Peyer's patch (tissue), 4 donors: ENCODE results near the gene RPS14. TPM values are rescaled to one million over a fixed set of nuclear protein-coding genes. Genes with fewer than 3 reads are reported as not detected.

ENCODE experiments used
- DNase-seq, 3 donors: peaks; one replicate each; pipeline ENCODE4 v3.0.0-alpha.2; 2017 to 2019
- H3K27ac ChIP-seq, 4 donors: fragments of 200-600 bp; sonication (generic); one replicate each; pipeline ENCODE4 v1.5.1; 2016 to 2019
- H3K27me3 ChIP-seq, 2 donors: fragments of 200-600 bp; sonication (generic); one replicate each; pipeline ENCODE4 v1.5.1; 2019
- H3K36me3 ChIP-seq, 3 donors: fragments of 200-600 bp; sonication (generic); one replicate each; pipeline ENCODE4 v1.5.1; 2016 to 2019
- H3K4me1 ChIP-seq, 4 donors: fragments of 200-600 bp; sonication (generic); one replicate each; pipeline ENCODE4 v1.5.1; 2016 to 2019
- H3K4me3 ChIP-seq, 4 donors: fragments of 200-600 bp; sonication (generic); 1 replicate in 3 of 4; 2 replicates in 1 of 4; pipeline ENCODE4 v1.5.1; 2016 to 2019; ENCODE audit warnings: mild to moderate bottlenecking in 1 of 4
- H3K9me3 ChIP-seq, 4 donors: fragments of 200-600 bp; sonication (generic); one replicate each; pipeline ENCODE4 v1.5.1; 2016 to 2019; ENCODE audit warnings: mild to moderate bottlenecking in 1 of 4
- CTCF ChIP-seq, 6 experiments: fragments of 450-650 bp in 4 of 6; fragments of 200-600 bp in 2 of 6; sonication (generic) in 1 of 6; IDR thresholded peaks; one replicate each; pipeline ENCODE4 v1.5.1; 2017 to 2019; ENCODE audit warnings: antibody characterized with exemption in 6 of 6, mild to moderate bottlenecking in 3 of 6, moderate library complexity in 1 of 6
- POLR2A ChIP-seq, 2 donors: fragments of 450-650 bp; IDR thresholded peaks; one replicate each; pipeline ENCODE4 v1.5.1; 2017; ENCODE audit warnings: antibody characterized with exemption in 2 of 2, mild to moderate bottlenecking in 2 of 2, moderate library complexity in 2 of 2
- total RNA-seq, 4 donors: library from RNA; depleted of rRNA; stranded (reverse); fragments of >200 nt; gene quantifications; one replicate each; pipeline ENCODE4 v1.1.0, GENCODE V29; 2016

RPS14 gene
- total RNA-seq, 4 donors from 2014 or later, result 975 to 1,961 (median 1,274) TPM

DNA sequence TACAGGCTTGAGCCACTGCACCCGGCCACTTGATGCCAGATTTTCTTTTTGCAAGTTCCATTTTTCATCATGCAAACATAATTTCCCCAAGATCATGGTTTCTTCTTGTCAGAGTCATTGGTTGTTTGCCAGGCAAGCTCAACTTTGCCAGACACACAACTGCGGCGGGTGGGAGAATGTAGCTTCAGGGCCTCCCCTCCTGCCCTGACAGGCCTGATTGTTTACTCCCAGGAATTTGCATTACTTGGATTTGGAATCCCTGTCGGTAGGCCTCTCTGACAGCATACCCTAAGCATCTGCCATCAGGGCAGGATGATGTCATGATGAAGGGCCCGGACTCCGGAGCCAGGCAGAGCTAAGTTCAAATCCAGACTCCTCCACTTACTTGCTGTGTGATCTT lies 15.1 kb downstream of the RPS14 start:
- Histone ChIP-seq H3K4me3 (no peak overlapping the region), H3K9me3 (no peaks in the 10 kb centered on the region), H3K4me1 (peaks cover 0 to 9% (median 0%) of the 10 kb centered on the region in 4 donors), H3K27me3 (no peaks in the 10 kb centered on the region), H3K36me3 (no peaks in the 10 kb centered on the region), H3K27ac (no peak overlapping the region)
- TF ChIP-seq POLR2A (IDR thresholded peaks at IDR 0.05) (no peak), CTCF (IDR thresholded peaks at IDR 0.05) (no peak)
- no peak for DNase-seq

GRCh38 chr5:150431574-150431973 lies 18.0 kb downstream of the RPS14 start:
- no peaks in the 10 kb centered on the region for H3K27me3 ChIP-seq
- H3K36me3 ChIP-seq, result no peaks in the 10 kb centered on the region
- no peak for TF ChIP-seq POLR2A (IDR thresholded peaks at IDR 0.05)
- no peak for TF ChIP-seq CTCF (IDR thresholded peaks at IDR 0.05)
- H3K4me1 ChIP-seq, result peaks cover 0 to 16% (median 0%) of the 10 kb centered on the region in 4 donors
- no peak overlapping the region for H3K4me3 ChIP-seq
- H3K9me3 ChIP-seq, result no peaks in the 10 kb centered on the region
- no peak overlapping the region for H3K27ac ChIP-seq
- DNase-seq, result no peak

- DNase-seq, result no peak
- H3K27me3 ChIP-seq, result no peaks in the 10 kb centered on the region
- TF ChIP-seq POLR2A (IDR thresholded peaks at IDR 0.05) (no peak), CTCF (IDR thresholded peaks at IDR 0.05) (no peak)
- no peaks in the 10 kb centered on the region for H3K9me3 ChIP-seq
- no peak overlapping the region for H3K4me3 ChIP-seq
- H3K4me1 ChIP-seq, result peaks cover 0 to 11% (median 0%) of the 10 kb centered on the region in 4 donors
- no peaks in the 10 kb centered on the region for H3K36me3 ChIP-seq
- H3K27ac ChIP-seq, result no peak overlapping the region
Observed at GRCh38 chr5:150431048-150431447, 18.5 kb downstream of the RPS14 start.

DNA sequence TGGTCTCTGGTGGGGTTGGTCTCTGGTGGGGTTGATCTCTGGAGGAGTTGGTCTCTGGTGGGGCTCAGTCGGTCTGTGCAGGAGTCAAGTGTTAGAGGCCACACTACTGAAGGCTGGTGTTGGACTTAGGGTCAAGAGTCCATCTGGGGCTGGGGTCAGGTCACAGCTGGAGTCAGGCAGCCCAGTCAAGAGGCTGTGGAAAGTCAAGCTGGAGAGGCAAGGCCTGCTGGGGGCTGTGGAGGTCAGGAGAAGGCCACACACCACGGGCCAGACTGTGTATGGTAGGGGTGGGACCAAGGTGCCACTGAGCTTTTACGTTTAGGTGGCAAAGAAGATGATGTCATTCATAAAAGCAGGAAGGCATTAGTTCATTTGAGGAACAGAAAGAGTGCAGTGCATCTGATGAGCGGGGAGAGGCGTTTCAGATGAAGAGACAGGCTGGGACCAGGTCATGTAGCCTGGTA lies 20.1 kb downstream of the RPS14 start:
- Histone ChIP-seq H3K36me3 (no peaks in the 10 kb centered on the region), H3K4me3 (no peak overlapping the region), H3K27ac (peak overlapping the region in 1 of 4 donors; percentile 60), H3K4me1 (peaks cover 0 to 8% (median 0%) of the 10 kb centered on the region in 4 donors), H3K9me3 (no peaks in the 10 kb centered on the region), H3K27me3 (no peaks in the 10 kb centered on the region)
- no peak for TF ChIP-seq CTCF (IDR thresholded peaks at IDR 0.05)
- TF ChIP-seq POLR2A (IDR thresholded peaks at IDR 0.05), result no peak
- DNase-seq, result peak in 2 of 3 donors; percentile 54 to 58

DNA sequence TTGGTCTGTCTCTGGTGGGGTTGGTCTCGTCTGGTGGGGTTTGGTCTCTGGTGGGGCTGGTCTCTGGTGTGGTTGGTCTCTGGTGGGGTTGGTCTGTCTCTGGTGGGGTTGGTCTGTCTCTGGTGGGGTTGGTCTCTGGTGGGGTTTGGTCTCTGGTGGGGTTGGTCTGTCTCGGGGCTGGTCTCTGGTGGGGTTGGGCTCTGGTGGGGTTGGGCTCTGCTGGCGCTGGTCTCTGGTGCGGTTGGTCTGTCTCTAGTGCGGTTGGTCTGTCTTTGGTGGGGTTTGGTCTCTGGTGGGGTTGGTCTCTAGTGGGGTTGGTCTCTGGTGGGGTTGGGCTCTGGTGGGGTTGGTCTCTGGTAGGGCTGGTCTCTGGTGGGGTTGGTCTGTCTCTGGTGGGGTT lies 20.6 kb downstream of the RPS14 start:
- TF ChIP-seq CTCF (IDR thresholded peaks at IDR 0.05) (no peak), POLR2A (IDR thresholded peaks at IDR 0.05) (no peak)
- peak overlapping the region in 3 of 4 donors; percentile 53 to 72 (median 70) for H3K27ac ChIP-seq
- DNase-seq, result no peak
- no peak overlapping the region for H3K4me3 ChIP-seq
- no peaks in the 10 kb centered on the region for H3K36me3 ChIP-seq
- H3K4me1 ChIP-seq, result peaks cover 0 to 8% (median 0%) of the 10 kb centered on the region in 4 donors
- no peaks in the 10 kb centered on the region for H3K9me3 ChIP-seq
- no peaks in the 10 kb centered on the region for H3K27me3 ChIP-seq
